IMR-90 (cell line): ENCODE measurements around the gene CDA.

ENCODE experiments used
- BHLHE40 ChIP-seq: fragments of 150-350 bp; IDR thresholded peaks from 2 replicates; pipeline ENCODE4 v1.6.1; 2016; ENCODE audit warnings: mild to moderate bottlenecking, low read depth, low read length
- CEBPB ChIP-seq: IDR thresholded peaks from 2 replicates; pipeline ENCODE4 v1.6.1; 2012; ENCODE audit warnings: low read depth, low read length, improper control_type of control experiment
- CHD1 ChIP-seq: IDR thresholded peaks from 2 replicates; pipeline ENCODE4 v1.6.1; 2012; ENCODE audit warnings: low read depth, low read length, improper control_type of control experiment
- MAFK ChIP-seq: IDR thresholded peaks from 2 replicates; pipeline ENCODE4 v1.6.1; 2012; ENCODE audit warnings: low read depth, low read length, improper control_type of control experiment
- MAZ ChIP-seq: IDR thresholded peaks from 2 replicates; pipeline ENCODE4 v1.6.1; 2012; ENCODE audit warnings: low read depth, mild to moderate bottlenecking, low read length, improper control_type of control experiment, moderate library complexity, borderline replicate concordance
- MXI1 ChIP-seq: IDR thresholded peaks from 2 replicates; pipeline ENCODE4 v1.6.1; 2012; ENCODE audit warnings: low read depth, mild to moderate bottlenecking, low read length, moderate library complexity, borderline replicate concordance
- NFE2L2 ChIP-seq: fragments of 150-350 bp; IDR thresholded peaks from 2 replicates; pipeline ENCODE4 v1.6.1; 2016; ENCODE audit warnings: low read depth, mild to moderate bottlenecking, low read length
- POLR2A ChIP-seq: IDR thresholded peaks from 2 replicates; pipeline ENCODE4 v1.6.1; 2012; ENCODE audit warnings: mild to moderate bottlenecking, low read depth, low read length
- RAD21 ChIP-seq: IDR thresholded peaks from 2 replicates; pipeline ENCODE4 v1.6.1; 2012; ENCODE audit warnings: low read length, improper control_type of control experiment
- RCOR1 ChIP-seq: IDR thresholded peaks from 2 replicates; pipeline ENCODE4 v1.6.1; 2012; ENCODE audit warnings: mild to moderate bottlenecking, low read length, improper control_type of control experiment; ENCODE audit not compliant: insufficient replicate concordance
- RFX5 ChIP-seq: IDR thresholded peaks from 2 replicates; pipeline ENCODE4 v1.8.0; 2012; ENCODE audit warnings: low read depth, mild to moderate bottlenecking, low read length, moderate library complexity
- SMC3 ChIP-seq: fragments of 150-350 bp; IDR thresholded peaks from 2 replicates; pipeline ENCODE4 v1.6.1; 2016; ENCODE audit warnings: low read depth, mild to moderate bottlenecking, antibody characterized with exemption, low read length, moderate library complexity
- USF2 ChIP-seq: fragments of 150-350 bp; IDR thresholded peaks from 2 replicates; pipeline ENCODE4 v1.6.1; 2017; ENCODE audit warnings: mild to moderate bottlenecking, antibody characterized with exemption, low read length, low read depth
- TF ChIP-seq, protein P1 (sequence below): conservative IDR thresholded peaks from 2 replicates; pipeline ENCODE4 v1.5.1; 2012; ENCODE audit warnings: mild to moderate bottlenecking, low read depth, low read length, improper control_type of control experiment

GRCh38 chr1:20648946-20649345, 60.0 kb downstream of the CDA start:
- TF ChIP-seq, protein P1, sequence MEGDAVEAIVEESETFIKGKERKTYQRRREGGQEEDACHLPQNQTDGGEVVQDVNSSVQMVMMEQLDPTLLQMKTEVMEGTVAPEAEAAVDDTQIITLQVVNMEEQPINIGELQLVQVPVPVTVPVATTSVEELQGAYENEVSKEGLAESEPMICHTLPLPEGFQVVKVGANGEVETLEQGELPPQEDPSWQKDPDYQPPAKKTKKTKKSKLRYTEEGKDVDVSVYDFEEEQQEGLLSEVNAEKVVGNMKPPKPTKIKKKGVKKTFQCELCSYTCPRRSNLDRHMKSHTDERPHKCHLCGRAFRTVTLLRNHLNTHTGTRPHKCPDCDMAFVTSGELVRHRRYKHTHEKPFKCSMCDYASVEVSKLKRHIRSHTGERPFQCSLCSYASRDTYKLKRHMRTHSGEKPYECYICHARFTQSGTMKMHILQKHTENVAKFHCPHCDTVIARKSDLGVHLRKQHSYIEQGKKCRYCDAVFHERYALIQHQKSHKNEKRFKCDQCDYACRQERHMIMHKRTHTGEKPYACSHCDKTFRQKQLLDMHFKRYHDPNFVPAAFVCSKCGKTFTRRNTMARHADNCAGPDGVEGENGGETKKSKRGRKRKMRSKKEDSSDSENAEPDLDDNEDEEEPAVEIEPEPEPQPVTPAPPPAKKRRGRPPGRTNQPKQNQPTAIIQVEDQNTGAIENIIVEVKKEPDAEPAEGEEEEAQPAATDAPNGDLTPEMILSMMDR = no peak
- TF ChIP-seq POLR2A (no peak), BHLHE40 (no peak), MXI1 (no peak), MAZ (no peak), MAFK (no peak), CEBPB (no peak), RFX5 (no peak), RCOR1 (no peak), CHD1 (no peak), NFE2L2 (no peak), RAD21 (no peak), SMC3 (no peak), USF2 (no peak)
